OCI-LY3 (cell line): ENCODE measurements around the gene RPS6KA5.

ENCODE experiments used
- H2AFZ ChIP-seq: fragments of 200-600, 300-600 bp; shearing (Covaris generic); 2 replicates; pipeline ENCODE4 v1.6.0; 2014; ENCODE audit warnings: antibody characterized with exemption, low read depth, low read length
- H3K27ac ChIP-seq: fragments of 200-600, 300-600 bp; sonication (generic); 2 replicates; pipeline ENCODE4 v1.5.1; 2014; ENCODE audit warnings: mild to moderate bottlenecking, low read length, moderate library complexity, mixed read lengths
- H3K27me3 ChIP-seq: fragments of 200-600, 300-600 bp; sonication (generic); 2 replicates; pipeline ENCODE4 v1.6.1; 2014; ENCODE audit warnings: low read depth, low read length, mixed read lengths
- H3K36me3 ChIP-seq: fragments of 200-600, 300-600 bp; sonication (generic); replicated peaks from 2 replicates; pipeline ENCODE3; 2014; ENCODE audit warnings: low read depth, low read length, mixed read lengths
- H3K4me1 ChIP-seq: fragments of 300-600, 200-600 bp; sonication (generic); 2 replicates; pipeline ENCODE4 v1.6.1; 2014; ENCODE audit warnings: low read length, mixed read lengths
- H3K4me2 ChIP-seq: fragments of 200-600, 300-600 bp; sonication (generic); 2 replicates; pipeline ENCODE4 v1.6.1; 2014; ENCODE audit warnings: low read length, mixed read lengths
- H3K4me3 ChIP-seq: fragments of 300-600, 200-600 bp; sonication (generic); 2 replicates; pipeline ENCODE4 v1.5.1; 2014; ENCODE audit warnings: antibody characterized with exemption, mild to moderate bottlenecking, low read length, moderate library complexity
- H3K79me2 ChIP-seq: fragments of 300-600, 200-600 bp; shearing (Covaris generic); 2 replicates; pipeline ENCODE4 v1.6.1; 2014; ENCODE audit warnings: mild to moderate bottlenecking, low read length, mixed read lengths
- H3K9ac ChIP-seq: fragments of 300-600, 200-600 bp; shearing (Covaris generic); 2 replicates; pipeline ENCODE4 v1.6.0; 2014; ENCODE audit warnings: mild to moderate bottlenecking, low read length, moderate library complexity
- H3K9me3 ChIP-seq: fragments of 200-600, 300-600 bp; shearing (Covaris generic); 2 replicates; pipeline ENCODE4 v1.6.1; 2014; ENCODE audit warnings: low read length, mixed read lengths; ENCODE audit not compliant: insufficient read depth
- H4K20me1 ChIP-seq: fragments of 200-600, 300-600 bp; sonication (generic); 2 replicates; pipeline ENCODE4 v1.6.1; 2016; ENCODE audit warnings: low read length, mixed read lengths; ENCODE audit not compliant: insufficient read depth
- CTCF ChIP-seq: fragments of 200-600, 300-600 bp; sonication (generic); IDR thresholded peaks from 2 replicates; pipeline ENCODE4 v1.5.1; 2014; ENCODE audit warnings: antibody characterized with exemption, low read length, low read depth
- EZH2phosphoT487 ChIP-seq: fragments of 200-600 bp; shearing (Covaris generic); IDR thresholded peaks from 2 replicates; pipeline ENCODE4 v1.6.1; 2018; ENCODE audit warnings: antibody characterized with exemption, mixed run types, low read depth

Gene RPS6KA5

GRCh38 chr14:90851327-90852036 lies 209.0 kb downstream of the RPS6KA5 start:
- Histone ChIP-seq H3K27ac (no peak overlapping the region), H3K4me2 (no peak overlapping the region)
- TF ChIP-seq CTCF: no peak
- TF ChIP-seq EZH2phosphoT487: no peak

GRCh38 chr14:90850487-90850886 lies 210.0 kb downstream of the RPS6KA5 start:
- no peak overlapping the region for H3K4me3 ChIP-seq
- no peak overlapping the region for H3K27ac ChIP-seq
- H3K79me2 ChIP-seq: no peaks in the 10 kb centered on the region
- no peaks in the 10 kb centered on the region for H3K27me3 ChIP-seq
- no peaks in the 10 kb centered on the region for H3K4me1 ChIP-seq
- no peaks in the 10 kb centered on the region for H3K9me3 ChIP-seq
- no peak overlapping the region for H3K9ac ChIP-seq
- no peaks in the 10 kb centered on the region for H4K20me1 ChIP-seq
- H2AFZ ChIP-seq: no peak overlapping the region
- H3K36me3 ChIP-seq: no peaks in the 10 kb centered on the region
- TF ChIP-seq EZH2phosphoT487 (no peak), CTCF (no peak)
- no peak overlapping the region for H3K4me2 ChIP-seq

More at GRCh38 chr14:90851327-90852036, 209.0 kb downstream of the RPS6KA5 start:
- H3K9me3 ChIP-seq: no peaks in the 10 kb centered on the region
- peaks cover 4% of the 10 kb centered on the region for H3K4me1 ChIP-seq
- no peak overlapping the region for H2AFZ ChIP-seq
- no peak overlapping the region for H3K4me3 ChIP-seq
- H4K20me1 ChIP-seq: no peaks in the 10 kb centered on the region
- no peaks in the 10 kb centered on the region for H3K27me3 ChIP-seq
- H3K79me2 ChIP-seq: no peaks in the 10 kb centered on the region
- H3K36me3 ChIP-seq: no peaks in the 10 kb centered on the region
- no peak overlapping the region for H3K9ac ChIP-seq

- Histone ChIP-seq H3K4me1 (no peaks in the 10 kb centered on the region), H3K9ac (no peak overlapping the region)
Observed at GRCh38 chr14:90849787-90850444, 210.5 kb downstream of the RPS6KA5 start.

More at GRCh38 chr14:90849787-90850444, 210.5 kb downstream of the RPS6KA5 start:
- H3K4me3 ChIP-seq: no peak overlapping the region
- H4K20me1 ChIP-seq: no peaks in the 10 kb centered on the region
- H3K4me2 ChIP-seq: no peak overlapping the region
- no peaks in the 10 kb centered on the region for H3K79me2 ChIP-seq
- no peaks in the 10 kb centered on the region for H3K9me3 ChIP-seq
- no peaks in the 10 kb centered on the region for H3K27me3 ChIP-seq
- no peak for TF ChIP-seq CTCF
- TF ChIP-seq EZH2phosphoT487: no peak
- H3K36me3 ChIP-seq: no peaks in the 10 kb centered on the region
- H2AFZ ChIP-seq: no peak overlapping the region
- H3K27ac ChIP-seq: no peak overlapping the region
